Measurements from ENCODE around the gene AP4B1. TPM values are rescaled to one million over a fixed set of nuclear protein-coding genes. Genes with fewer than 3 reads are reported as not detected.

AP4B1 gene
- total RNA-seq, 1 experiment from 2014 or later = 11.1 TPM

GRCh38 chr1:113895098-113895497 lies 9.5 kb downstream of the AP4B1 start:
- Histone ChIP-seq H3K36me3 (ENCODE audit: control insufficient read depth in 1 of 2, insufficient read depth in 2 of 2, low read length in 2 of 2) (peaks cover 8 to 9% of the 10 kb centered on the region in 2 experiments; a peak in 1 of 4 replicates), H3K4me2 (ENCODE audit: low read length) (no peak overlapping the region), H3K27ac (ENCODE audit: low read depth, low read length) (no peak overlapping the region), H3K27me3 (ENCODE audit: insufficient read depth, low read length) (no peaks in the 10 kb centered on the region), H3K9me3 (ENCODE audit: control insufficient read depth in 1 of 2, insufficient read depth in 1 of 2, low read depth in 1 of 2, low read length in 2 of 2) (no peaks in the 10 kb centered on the region), H3K79me2 (ENCODE audit: insufficient read depth, low read length) (no peaks in the 10 kb centered on the region), H3K4me1 (ENCODE audit: control insufficient read depth in 1 of 2, insufficient read depth in 2 of 2, low read length in 2 of 2) (no peaks in the 10 kb centered on the region), H3K9ac (ENCODE audit: low read length) (no peak overlapping the region), H4K20me1 (ENCODE audit: insufficient read depth) (no peaks in the 10 kb centered on the region), H3K4me3 (replicated peaks in 1 of 2; ENCODE audit: low read depth in 1 of 2, low read length in 2 of 2) (no peak overlapping the region), H3K9me2 (ENCODE audit: insufficient read depth) (no peaks in the 10 kb centered on the region), H2AFZ (ENCODE audit: low read depth, low read length, poor library complexity, severe bottlenecking) (no peak overlapping the region)
- ATAC-seq = no peak
- intact Hi-C loops (cut with micrococcal nuclease) = no loop called here
- CTCF ChIA-PET = no interaction called here
- POLR2A ChIA-PET = no interaction called here
- TF ChIP-seq CBX3 (IDR thresholded peaks at IDR 0.05; ENCODE audit: low read depth) = no peak
- no peak for DNase-seq (ENCODE audit: low read depth, low spot score)
- BruUV-seq (replicated peaks) = no TSS peak
- RAD21 ChIA-PET (ENCODE audit: low non-redundant PET in 1 of 2, low total read pairs in 2 of 2, uncharacterized antibody in 2 of 2, unreplicated experiment in 2 of 2) = no interaction called here

GRCh38 chr1:113893267-113893666 lies 11.3 kb downstream of the AP4B1 start:
- TF ChIP-seq ZFX (IDR thresholded peaks at IDR 0.05) (no peak), CBX3 (IDR thresholded peaks at IDR 0.05; ENCODE audit: low read depth) (no peak), JUND (IDR thresholded peaks at IDR 0.05) (no peak), TCF7L2 (IDR thresholded peaks at IDR 0.05; ENCODE audit: borderline replicate concordance, extremely low read depth, insufficient read depth, insufficient read length) (no peak)
- POLR2A ChIA-PET = no interaction called here
- Histone ChIP-seq H3K27me3 (ENCODE audit: insufficient read depth, low read length) (no peaks in the 10 kb centered on the region), H3K27ac (ENCODE audit: low read depth, low read length) (no peak overlapping the region), H3K4me1 (ENCODE audit: control insufficient read depth in 1 of 2, insufficient read depth in 2 of 2, low read length in 2 of 2) (peaks cover 11 to 13% of the 10 kb centered on the region in 2 experiments), H3K4me2 (ENCODE audit: low read length) (no peak overlapping the region), H3K36me3 (ENCODE audit: control insufficient read depth in 1 of 2, insufficient read depth in 2 of 2, low read length in 2 of 2) (peaks cover 4 to 9% of the 10 kb centered on the region in 2 experiments; a peak in 1 of 4 replicates), H3K79me2 (ENCODE audit: insufficient read depth, low read length) (no peaks in the 10 kb centered on the region), H3K4me3 (replicated peaks in 1 of 2; ENCODE audit: low read depth in 1 of 2, low read length in 2 of 2) (no peak overlapping the region), H3K9me3 (ENCODE audit: control insufficient read depth in 1 of 2, insufficient read depth in 1 of 2, low read depth in 1 of 2, low read length in 2 of 2) (no peaks in the 10 kb centered on the region), H2AFZ (ENCODE audit: low read depth, low read length, poor library complexity, severe bottlenecking) (no peak overlapping the region), H3K9ac (ENCODE audit: low read length) (no peak overlapping the region), H3K9me2 (ENCODE audit: insufficient read depth) (no peaks in the 10 kb centered on the region), H4K20me1 (ENCODE audit: insufficient read depth) (no peaks in the 10 kb centered on the region)
- no TSS peak for BruUV-seq (replicated peaks)
- intact Hi-C loops (cut with micrococcal nuclease) = no loop called here
- CTCF ChIA-PET = no interaction called here
- RAD21 ChIA-PET (ENCODE audit: low non-redundant PET in 1 of 2, low total read pairs in 2 of 2, uncharacterized antibody in 2 of 2, unreplicated experiment in 2 of 2) = no interaction called here
- ATAC-seq (no peak), DNase-seq (ENCODE audit: low read depth, low spot score) (no peak)
